ENCODE measurements around the gene NAV2.

GRCh38 chr11:19696073-19696472, 16.6 kb upstream of the NAV2 start:
- TF ChIP-seq CTCF (IDR thresholded peaks at IDR 0.05; ENCODE audit: borderline replicate concordance, extremely low read depth, low read length, poor library complexity, severe bottlenecking): no peak
- no peak for TF ChIP-seq EZH2 (IDR thresholded peaks at IDR 0.05; ENCODE audit: borderline replicate concordance, low read depth, low read length, severe bottlenecking)

Measured in DND-41 (cell line).